SK-N-MC (cell line): ENCODE results near the gene LST1.

Experiments
- EZH2 ChIP-seq: fragments of 200-600 bp; sonication (generic); IDR thresholded peaks from one replicate; pipeline ENCODE4 v1.6.1; 2017; ENCODE audit warnings: antibody characterized with exemption
- FOXP2 ChIP-seq: optimal IDR thresholded peaks from 2 replicates; pipeline ENCODE3; 2011; ENCODE audit warnings: mild to moderate bottlenecking, moderate library complexity; ENCODE audit not compliant: insufficient read depth; ENCODE audit errors: extremely low read length, control extremely low read depth
- POLR2AphosphoS5 ChIP-seq: IDR thresholded peaks from 2 replicates; pipeline ENCODE4 v1.6.1; 2012; ENCODE audit warnings: mild to moderate bottlenecking, low read depth, low read length, borderline replicate concordance

DNA sequence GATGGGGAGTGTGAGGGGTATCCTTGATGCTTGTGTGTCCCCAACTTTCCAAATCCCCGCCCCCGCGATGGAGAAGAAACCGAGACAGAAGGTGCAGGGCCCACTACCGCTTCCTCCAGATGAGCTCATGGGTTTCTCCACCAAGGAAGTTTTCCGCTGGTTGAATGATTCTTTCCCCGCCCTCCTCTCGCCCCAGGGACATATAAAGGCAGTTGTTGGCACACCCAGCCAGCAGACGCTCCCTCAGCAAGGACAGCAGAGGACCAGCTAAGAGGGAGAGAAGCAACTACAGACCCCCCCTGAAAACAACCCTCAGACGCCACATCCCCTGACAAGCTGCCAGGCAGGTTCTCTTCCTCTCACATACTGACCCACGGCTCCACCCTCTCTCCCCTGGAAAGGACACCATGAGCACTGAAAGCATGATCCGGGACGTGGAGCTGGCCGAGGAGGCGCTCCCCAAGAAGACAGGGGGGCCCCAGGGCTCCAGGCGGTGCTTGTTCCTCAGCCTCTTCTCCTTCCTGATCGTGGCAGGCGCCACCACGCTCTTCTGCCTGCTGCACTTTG, 10.7 kb upstream of the LST1 start, which contains the start of gene TNF:
- TF ChIP-seq EZH2, result no peak
- peak; percentile 62 for TF ChIP-seq POLR2AphosphoS5
- no peak for TF ChIP-seq FOXP2
